Retinal pigment epithelial cell (primary cell): Measurements from ENCODE around the gene EBF4.

Experiments
- DNase-seq: peaks from one replicate; pipeline ENCODE4 v3.0.0-alpha.2; 2010; ENCODE audit warnings: low read depth
- H3K4me3 ChIP-seq: 2 replicates; pipeline ENCODE4 v1.5.1; 2011; ENCODE audit warnings: mild to moderate bottlenecking, low read length, control low read depth, moderate library complexity
- TF ChIP-seq, protein P1 (sequence below): conservative IDR thresholded peaks from 2 replicates; pipeline ENCODE4 v1.5.1; 2011; ENCODE audit warnings: low read depth, low read length, control low read depth, inconsistent platforms

EBF4 gene

DNA sequence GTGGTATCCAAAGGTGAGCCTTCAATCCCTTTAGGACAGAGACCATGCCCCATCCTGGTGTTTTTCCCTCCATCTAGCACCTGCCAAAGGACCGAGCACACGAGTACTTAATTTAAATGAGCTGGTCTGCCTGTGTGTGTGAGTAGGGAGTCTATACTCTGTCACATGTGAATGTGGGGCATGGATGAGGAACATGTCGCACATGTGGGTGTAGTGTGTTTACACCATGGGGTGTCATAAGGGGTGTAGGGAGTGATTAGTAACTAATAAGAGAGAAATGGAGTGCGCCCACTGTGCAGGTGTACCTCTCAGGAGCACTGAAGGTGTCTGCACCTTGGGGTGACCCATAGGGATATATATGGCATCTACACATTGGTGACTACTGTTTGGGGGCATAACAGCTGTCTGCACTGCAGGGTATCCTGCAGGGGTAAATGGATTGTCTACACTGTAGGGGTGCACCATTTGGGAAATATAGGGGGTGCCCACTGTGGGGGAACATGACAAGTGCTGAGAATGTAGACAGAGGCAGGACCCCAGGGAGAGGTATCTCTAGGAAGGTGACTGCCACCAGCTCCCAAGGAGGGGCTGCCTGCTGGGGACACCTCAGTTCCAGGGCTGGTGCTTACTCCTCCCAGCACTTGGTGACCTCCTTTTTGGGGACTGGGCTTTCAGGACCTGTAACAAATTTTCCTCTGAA is 53.5 kb downstream of the EBF4 start:
- TF ChIP-seq, protein P1, sequence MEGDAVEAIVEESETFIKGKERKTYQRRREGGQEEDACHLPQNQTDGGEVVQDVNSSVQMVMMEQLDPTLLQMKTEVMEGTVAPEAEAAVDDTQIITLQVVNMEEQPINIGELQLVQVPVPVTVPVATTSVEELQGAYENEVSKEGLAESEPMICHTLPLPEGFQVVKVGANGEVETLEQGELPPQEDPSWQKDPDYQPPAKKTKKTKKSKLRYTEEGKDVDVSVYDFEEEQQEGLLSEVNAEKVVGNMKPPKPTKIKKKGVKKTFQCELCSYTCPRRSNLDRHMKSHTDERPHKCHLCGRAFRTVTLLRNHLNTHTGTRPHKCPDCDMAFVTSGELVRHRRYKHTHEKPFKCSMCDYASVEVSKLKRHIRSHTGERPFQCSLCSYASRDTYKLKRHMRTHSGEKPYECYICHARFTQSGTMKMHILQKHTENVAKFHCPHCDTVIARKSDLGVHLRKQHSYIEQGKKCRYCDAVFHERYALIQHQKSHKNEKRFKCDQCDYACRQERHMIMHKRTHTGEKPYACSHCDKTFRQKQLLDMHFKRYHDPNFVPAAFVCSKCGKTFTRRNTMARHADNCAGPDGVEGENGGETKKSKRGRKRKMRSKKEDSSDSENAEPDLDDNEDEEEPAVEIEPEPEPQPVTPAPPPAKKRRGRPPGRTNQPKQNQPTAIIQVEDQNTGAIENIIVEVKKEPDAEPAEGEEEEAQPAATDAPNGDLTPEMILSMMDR: no peak
- no peak for DNase-seq
- H3K4me3 ChIP-seq: no peak overlapping the region

DNA sequence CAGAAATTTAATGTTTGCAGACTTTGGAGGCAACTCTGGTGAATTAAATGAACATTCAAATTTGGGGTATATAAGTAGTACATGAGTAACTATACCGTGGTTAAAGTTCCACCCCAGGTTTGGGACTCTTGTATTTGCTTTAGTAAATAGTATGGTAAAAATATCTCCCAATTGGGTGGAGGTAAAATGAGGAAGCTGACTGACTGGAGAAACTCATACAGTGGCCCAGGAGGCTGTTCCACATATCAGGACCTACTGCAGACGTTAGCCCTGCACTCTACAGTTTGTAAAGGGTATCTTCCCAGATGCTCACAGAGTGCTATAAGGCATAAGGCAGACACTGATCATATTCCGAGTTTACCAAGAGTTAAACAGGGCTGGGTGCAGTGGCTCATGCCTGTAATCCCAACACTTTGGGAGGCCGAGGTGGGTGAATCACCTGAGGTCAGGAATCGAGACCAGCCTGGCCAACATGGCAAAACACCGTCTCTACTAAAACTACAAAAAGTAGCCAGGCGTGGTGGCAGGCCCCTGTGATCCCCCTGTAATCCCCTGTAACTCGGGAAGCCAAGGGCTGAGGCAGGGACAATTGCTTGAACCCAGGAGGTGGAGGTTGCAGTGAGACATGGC is 54.2 kb downstream of the EBF4 start:
- TF ChIP-seq, protein P1: no peak
- no peak overlapping the region for H3K4me3 ChIP-seq
- no peak for DNase-seq

DNA sequence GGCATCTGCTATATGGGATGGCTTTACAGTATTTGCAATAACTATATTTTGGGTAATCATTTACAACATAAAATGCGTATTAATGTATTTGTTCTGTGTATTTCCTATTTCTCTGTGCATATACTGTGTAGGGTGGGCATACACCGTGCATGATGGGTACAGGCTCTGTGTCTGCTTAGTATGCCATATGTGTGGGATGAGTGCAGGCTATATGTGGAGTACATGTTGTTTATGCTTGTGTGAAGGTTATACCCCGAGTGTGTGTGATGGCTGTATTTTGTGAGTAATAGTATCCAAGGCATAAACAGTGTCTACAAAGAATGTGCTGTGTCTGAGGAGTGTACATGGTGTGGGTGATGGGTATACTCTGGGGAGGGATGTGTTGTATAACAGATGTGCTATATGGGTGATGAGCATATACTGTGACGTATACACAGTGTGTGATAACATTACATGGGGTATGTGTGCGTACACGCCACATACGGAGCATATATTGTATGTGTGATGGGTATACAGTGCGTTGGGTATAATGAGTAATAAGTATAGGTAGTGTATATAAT is 55.2 kb downstream of the EBF4 start:
- H3K4me3 ChIP-seq: no peak overlapping the region
- no peak for DNase-seq
- TF ChIP-seq, protein P1: no peak

DNA sequence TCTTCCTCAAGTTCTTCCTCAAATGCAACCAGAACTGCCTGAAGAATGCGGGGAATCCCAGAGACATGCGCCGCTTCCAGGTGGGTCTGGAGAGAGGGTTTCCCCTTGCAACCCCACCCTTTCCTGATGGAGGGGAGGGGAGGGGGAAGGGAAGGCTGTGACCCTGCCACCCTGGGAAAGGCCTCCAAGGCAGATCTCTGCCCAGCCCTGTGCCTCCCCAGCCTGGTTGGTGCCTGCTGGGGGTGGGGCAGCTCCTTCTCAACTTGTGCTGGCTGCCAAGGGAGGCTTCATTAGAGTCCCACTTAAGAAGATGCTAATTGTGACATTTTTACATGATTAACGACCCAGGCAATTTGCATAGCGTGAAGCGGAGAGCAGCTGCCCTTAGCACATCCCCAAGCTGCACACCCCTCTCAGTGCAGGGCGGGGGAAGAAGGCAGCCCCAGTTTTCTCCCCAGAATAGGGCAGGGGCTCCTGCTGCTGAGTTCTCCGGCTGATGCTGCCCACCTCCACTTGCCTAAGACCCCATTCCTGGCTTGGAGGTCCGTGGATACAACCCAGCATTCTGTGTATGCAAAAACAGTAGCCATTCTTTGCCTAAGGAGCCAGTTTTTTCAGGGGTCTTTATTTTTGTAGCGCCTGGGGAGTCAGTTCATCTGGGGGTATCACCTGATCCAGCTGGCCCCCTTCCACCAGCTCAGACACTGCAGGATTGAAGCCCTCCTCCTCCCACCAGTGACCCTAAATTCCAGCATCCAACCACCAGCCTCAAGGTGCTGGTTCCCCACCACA is 56.2 kb downstream of the EBF4 start:
- no peak overlapping the region for H3K4me3 ChIP-seq
- no peak for DNase-seq
- TF ChIP-seq, protein P1: no peak

DNA sequence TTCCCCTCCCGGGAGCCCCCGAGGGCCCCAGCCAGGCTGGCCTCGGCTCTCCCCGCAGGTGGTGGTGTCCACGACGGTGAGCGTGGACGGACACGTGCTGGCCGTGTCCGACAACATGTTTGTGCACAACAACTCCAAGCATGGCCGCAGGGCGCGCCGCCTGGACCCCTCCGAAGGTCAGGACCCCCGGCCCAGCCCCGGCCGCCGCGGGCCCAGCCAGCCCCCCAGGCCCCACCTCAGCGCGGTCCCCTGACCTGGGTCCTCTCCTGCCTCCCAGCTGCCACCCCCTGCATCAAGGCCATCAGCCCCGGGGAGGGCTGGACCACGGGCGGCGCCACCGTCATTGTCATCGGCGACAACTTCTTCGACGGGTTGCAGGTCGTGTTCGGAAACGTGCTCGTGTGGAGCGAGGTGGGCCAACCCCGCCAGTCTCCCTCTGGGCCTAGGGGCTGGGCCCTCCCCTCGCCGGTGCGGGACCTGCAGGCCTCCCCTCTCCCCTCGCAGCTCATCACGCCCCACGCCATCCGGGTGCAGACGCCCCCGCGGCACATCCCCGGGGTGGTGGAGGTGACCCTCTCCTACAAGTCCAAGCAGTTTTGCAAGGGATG is 56.9 kb downstream of the EBF4 start:
- no peak overlapping the region for H3K4me3 ChIP-seq
- TF ChIP-seq, protein P1: no peak
- no peak for DNase-seq

DNA sequence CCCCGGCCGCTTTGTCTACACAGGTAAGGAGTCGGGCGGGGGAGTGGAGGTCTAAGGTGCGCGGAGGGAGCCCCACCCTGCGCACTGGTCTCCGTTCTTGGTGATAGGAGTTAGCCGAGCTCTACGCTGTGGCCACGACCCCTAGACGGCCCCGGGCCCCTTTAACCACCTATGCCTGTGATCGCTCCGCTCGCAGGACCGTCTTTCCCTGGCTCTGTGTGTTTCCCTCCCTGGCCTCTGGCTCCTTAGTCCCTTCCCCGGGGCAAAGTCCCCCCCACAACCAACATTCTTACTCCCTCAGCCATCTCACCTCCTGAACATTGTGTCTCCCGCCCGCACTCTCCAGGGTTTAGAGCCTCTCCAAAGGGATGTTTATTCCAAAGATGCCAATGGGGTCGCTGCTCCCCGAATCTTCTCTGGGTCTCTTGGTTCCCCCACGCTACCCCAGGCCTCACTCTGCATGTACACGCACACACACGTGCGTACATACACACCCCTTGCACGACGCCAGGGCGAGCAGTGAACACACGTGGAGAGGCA is 57.4 kb downstream of the EBF4 start:
- no peak for DNase-seq
- TF ChIP-seq, protein P1: no peak
- H3K4me3 ChIP-seq: no peak overlapping the region
